Astrocyte (in vitro differentiated cells and primary cell): Measurements from ENCODE around the gene RBM23. TPM values are rescaled to one million over a fixed set of nuclear protein-coding genes. Genes with fewer than 3 reads are reported as not detected.

Source experiments
- DNase-seq: peaks from one replicate; pipeline ENCODE4 v3.0.0-alpha.2; 2010; ENCODE audit warnings: low read depth
- FAIRE-seq: peaks from 2 replicates; lab custom pipeline; 2011; peaks lifted over from hg19 to GRCh38; lab: Jason Lieb, UNC
- H2AFZ ChIP-seq: 2 replicates; pipeline ENCODE4 v1.6.0; 2012; ENCODE audit warnings: low read depth, low read length, inconsistent platforms
- H3K27ac ChIP-seq: 2 replicates; pipeline ENCODE4 v1.5.1; 2011; ENCODE audit warnings: low read depth, low read length, inconsistent platforms
- H3K27me3 ChIP-seq: 2 replicates; pipeline ENCODE4 v1.6.0; 2011; ENCODE audit warnings: low read length, inconsistent platforms; ENCODE audit not compliant: insufficient read depth
- H3K36me3 ChIP-seq: 2 replicates; pipeline ENCODE4 v1.5.1; 2011; ENCODE audit warnings: low read length, inconsistent platforms; ENCODE audit not compliant: insufficient read depth
- H3K4me1 ChIP-seq: 2 replicates; pipeline ENCODE4 v1.5.1; 2011; ENCODE audit warnings: low read length, inconsistent platforms; ENCODE audit not compliant: insufficient read depth
- H3K4me2 ChIP-seq: 2 replicates; pipeline ENCODE4 v1.6.0; 2012; ENCODE audit warnings: low read length, inconsistent platforms
- H3K4me3 ChIP-seq: 2 replicates; pipeline ENCODE4 v1.5.1; 2011; ENCODE audit warnings: low read depth, mild to moderate bottlenecking, low read length, inconsistent platforms; ENCODE audit not compliant: insufficient read depth
- H3K79me2 ChIP-seq: 2 replicates; pipeline ENCODE4 v1.6.0; 2012; ENCODE audit warnings: mild to moderate bottlenecking, low read length, inconsistent platforms; ENCODE audit not compliant: insufficient read depth
- H3K9ac ChIP-seq: 2 replicates; pipeline ENCODE4 v1.6.0; 2012; ENCODE audit warnings: mild to moderate bottlenecking, low read length, inconsistent platforms
- H3K9me3 ChIP-seq: 2 replicates; pipeline ENCODE4 v1.5.1; 2012; ENCODE audit warnings: low read depth, mild to moderate bottlenecking, low read length, inconsistent platforms; ENCODE audit not compliant: insufficient read depth
- H4K20me1 ChIP-seq: 2 replicates; pipeline ENCODE4 v1.6.0; 2012; ENCODE audit warnings: low read length, inconsistent platforms; ENCODE audit not compliant: insufficient read depth
- H3K27ac Mint-ChIP-seq: one replicate; pipeline ENCODE4 v1.8.0; 2021; ENCODE audit warnings: mild to moderate bottlenecking, mixed read lengths; ENCODE audit not compliant: unreplicated experiment
- H3K27me3 Mint-ChIP-seq: one replicate; pipeline ENCODE4 v1.8.0; 2021; ENCODE audit warnings: low read depth, mixed read lengths; ENCODE audit not compliant: unreplicated experiment
- H3K36me3 Mint-ChIP-seq: one replicate; pipeline ENCODE4 v1.8.0; 2021; ENCODE audit warnings: low read depth, mixed read lengths; ENCODE audit not compliant: unreplicated experiment
- H3K4me1 Mint-ChIP-seq: one replicate; pipeline ENCODE4 v1.8.0; 2021; ENCODE audit warnings: low read depth, mixed read lengths; ENCODE audit not compliant: unreplicated experiment
- H3K4me3 Mint-ChIP-seq: one replicate; pipeline ENCODE4 v1.8.0; 2021; ENCODE audit warnings: mild to moderate bottlenecking, moderate library complexity, mixed read lengths; ENCODE audit not compliant: unreplicated experiment
- H3K9me3 Mint-ChIP-seq: one replicate; pipeline ENCODE4 v1.8.0; 2021; ENCODE audit warnings: mild to moderate bottlenecking, mixed read lengths; ENCODE audit not compliant: unreplicated experiment
- EZH2 ChIP-seq: IDR thresholded peaks from 2 replicates; pipeline ENCODE4 v1.6.1; 2012; ENCODE audit warnings: mild to moderate bottlenecking, low read length, inconsistent platforms; ENCODE audit not compliant: insufficient read depth
- total RNA-seq: library from RNA; stranded (reverse); gene quantifications from 2 replicates; pipeline ENCODE4 v1.2.1, GENCODE V29; 2021
- TF ChIP-seq, protein P1 (sequence below): IDR thresholded peaks from 2 replicates; pipeline ENCODE4 v1.5.1; 2011; ENCODE audit warnings: low read depth, mild to moderate bottlenecking, inconsistent platforms, low read length, moderate library complexity; ENCODE audit not compliant: insufficient read depth

The RBM23 gene
- total RNA-seq, 1 donor from 2014 or later, result 49.3 TPM

DNA sequence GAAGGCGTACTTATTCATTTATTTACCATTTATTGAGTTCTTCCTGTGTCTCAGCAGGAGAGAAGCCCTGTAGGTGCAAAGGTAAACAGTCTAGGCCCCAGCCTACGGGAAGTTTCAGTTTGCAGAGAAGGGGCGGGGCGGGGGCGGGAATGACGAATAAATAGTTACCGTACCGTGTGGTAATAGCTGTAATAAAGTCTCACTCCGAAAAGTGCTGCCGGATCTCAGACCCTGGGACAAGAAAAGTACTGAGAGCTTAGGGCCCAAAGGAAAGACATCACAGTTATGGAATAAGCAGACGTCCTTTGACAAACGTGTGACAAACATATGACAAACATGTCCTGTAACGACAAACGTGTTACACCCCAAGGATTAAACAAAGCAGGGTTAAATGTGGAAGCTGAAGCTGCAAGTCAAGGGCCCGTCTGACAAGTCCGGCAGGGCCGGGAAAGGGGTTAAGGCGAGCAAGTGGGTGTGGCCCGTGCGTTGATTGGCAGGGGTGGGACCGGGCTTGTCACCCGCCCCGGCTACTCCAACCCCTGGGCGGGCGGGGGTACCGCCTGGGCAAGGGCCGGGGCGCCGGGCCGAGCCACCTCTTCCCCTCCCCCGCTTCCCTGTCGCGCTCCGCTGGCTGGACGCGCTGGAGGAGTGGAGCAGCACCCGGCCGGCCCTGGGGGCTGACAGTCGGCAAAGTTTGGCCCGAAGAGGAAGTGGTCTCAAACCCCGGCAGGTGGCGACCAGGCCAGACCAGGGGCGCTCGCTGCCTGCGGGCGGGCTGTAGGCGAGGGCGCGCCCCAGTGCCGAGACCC is 47.5 kb downstream of the RBM23 start, which contains the start of gene LRP10:
Gene LRP10, plus strand, starts transcription at position 517 of the 809 bp plus-strand sequence. CDS start 564 bp downstream, outside the sequence.
- Histone ChIP-seq H2AFZ (peak within 1 kb of the TSS; percentile 73), H3K9me3 (no peaks in the 10 kb centered on the region), H3K4me2 (peak within 1 kb of the TSS; percentile 90), H3K27me3 (no peaks in the 10 kb centered on the region), H3K79me2 (peaks cover 27% of the 10 kb centered on the region), H3K4me1 (peaks cover 11% of the 10 kb centered on the region), H3K9ac (peak within 1 kb of the TSS; percentile 84), H3K36me3 (peaks cover 7% of the 10 kb centered on the region), H4K20me1 (peaks cover 28% of the 10 kb centered on the region), H3K27ac (peak within 1 kb of the TSS; percentile 87), H3K4me3 (peak within 1 kb of the TSS; percentile 70)
- peaks cover 11% of the 10 kb centered on the region for H3K4me1 Mint-ChIP-seq
- H3K36me3 Mint-ChIP-seq, result peaks cover 8% of the 10 kb centered on the region
- no peaks in the 10 kb centered on the region for H3K27me3 Mint-ChIP-seq
- FAIRE-seq, result no peak
- H3K27ac Mint-ChIP-seq, result peak within 1 kb of the TSS; percentile 99
- TF ChIP-seq, protein P1, sequence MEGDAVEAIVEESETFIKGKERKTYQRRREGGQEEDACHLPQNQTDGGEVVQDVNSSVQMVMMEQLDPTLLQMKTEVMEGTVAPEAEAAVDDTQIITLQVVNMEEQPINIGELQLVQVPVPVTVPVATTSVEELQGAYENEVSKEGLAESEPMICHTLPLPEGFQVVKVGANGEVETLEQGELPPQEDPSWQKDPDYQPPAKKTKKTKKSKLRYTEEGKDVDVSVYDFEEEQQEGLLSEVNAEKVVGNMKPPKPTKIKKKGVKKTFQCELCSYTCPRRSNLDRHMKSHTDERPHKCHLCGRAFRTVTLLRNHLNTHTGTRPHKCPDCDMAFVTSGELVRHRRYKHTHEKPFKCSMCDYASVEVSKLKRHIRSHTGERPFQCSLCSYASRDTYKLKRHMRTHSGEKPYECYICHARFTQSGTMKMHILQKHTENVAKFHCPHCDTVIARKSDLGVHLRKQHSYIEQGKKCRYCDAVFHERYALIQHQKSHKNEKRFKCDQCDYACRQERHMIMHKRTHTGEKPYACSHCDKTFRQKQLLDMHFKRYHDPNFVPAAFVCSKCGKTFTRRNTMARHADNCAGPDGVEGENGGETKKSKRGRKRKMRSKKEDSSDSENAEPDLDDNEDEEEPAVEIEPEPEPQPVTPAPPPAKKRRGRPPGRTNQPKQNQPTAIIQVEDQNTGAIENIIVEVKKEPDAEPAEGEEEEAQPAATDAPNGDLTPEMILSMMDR, result no peak
- TF ChIP-seq EZH2, result no peak
- peak within 1 kb of the TSS; percentile 91 for H3K4me3 Mint-ChIP-seq
- peak; percentile 74 for DNase-seq
- H3K9me3 Mint-ChIP-seq, result no peaks in the 10 kb centered on the region

DNA sequence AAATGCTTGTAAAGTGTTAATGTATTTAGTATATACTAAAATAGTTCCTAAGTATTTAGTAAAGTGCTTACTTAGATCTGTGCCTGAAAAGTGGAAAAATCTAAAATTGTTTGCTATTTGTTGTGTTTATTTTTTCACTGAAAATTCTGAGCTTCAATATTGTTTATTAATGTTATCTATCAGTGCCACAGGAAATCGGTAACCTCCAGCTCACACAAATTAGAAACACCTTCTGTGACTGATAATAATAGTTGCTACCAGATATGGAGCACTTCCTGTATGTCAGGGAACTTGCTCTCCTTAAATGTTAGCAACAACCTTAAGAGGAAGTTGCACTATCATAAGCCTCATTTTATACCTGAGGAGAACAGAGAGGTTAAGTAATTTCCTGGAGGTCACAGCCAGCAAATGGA is 48.1 kb downstream of the RBM23 start:
- Histone ChIP-seq H3K4me3 (peak overlapping the region; percentile 70), H3K36me3 (peaks cover 7% of the 10 kb centered on the region), H3K4me1 (peaks cover 11% of the 10 kb centered on the region), H3K79me2 (peaks cover 27% of the 10 kb centered on the region), H3K9me3 (no peaks in the 10 kb centered on the region), H2AFZ (peak overlapping the region; percentile 73), H4K20me1 (peaks cover 22% of the 10 kb centered on the region), H3K27me3 (no peaks in the 10 kb centered on the region), H3K27ac (peak overlapping the region; percentile 87), H3K4me2 (peak overlapping the region; percentile 90), H3K9ac (peak overlapping the region; percentile 84)
- no peak for FAIRE-seq
- no peak for DNase-seq
- Mint-ChIP-seq H3K27me3 (no peaks in the 10 kb centered on the region), H3K4me3 (peak overlapping the region; percentile 91), H3K27ac (peak overlapping the region; percentile 99), H3K9me3 (no peaks in the 10 kb centered on the region), H3K36me3 (peaks cover 3% of the 10 kb centered on the region), H3K4me1 (peaks cover 11% of the 10 kb centered on the region)
- no peak for TF ChIP-seq EZH2

DNA sequence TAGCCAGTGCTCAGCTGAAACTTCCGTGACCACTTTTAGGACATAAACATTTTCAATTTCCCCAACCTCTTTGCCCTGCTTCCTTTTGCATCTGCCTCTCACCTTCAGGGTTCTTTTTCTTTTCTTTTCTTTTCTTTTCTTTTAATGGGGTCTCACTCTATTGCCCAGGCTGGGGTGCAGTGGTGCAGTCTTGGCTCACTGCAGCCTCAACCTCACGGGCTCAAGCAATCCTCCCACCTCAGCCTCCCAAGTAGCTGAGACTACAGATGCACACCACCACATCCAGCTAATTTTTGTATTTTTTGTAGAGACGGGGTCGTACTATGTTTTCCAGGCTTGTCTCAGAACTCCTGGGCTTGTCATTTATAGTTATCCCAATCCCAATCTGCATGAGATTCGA is 52.1 kb downstream of the RBM23 start:
- Histone ChIP-seq H3K36me3 (no peaks in the 10 kb centered on the region), H3K27me3 (no peaks in the 10 kb centered on the region), H4K20me1 (no peaks in the 10 kb centered on the region), H3K9me3 (no peaks in the 10 kb centered on the region), H3K4me1 (peaks cover 6% of the 10 kb centered on the region), H3K4me3 (no peak overlapping the region), H3K4me2 (no peak overlapping the region), H3K79me2 (no peaks in the 10 kb centered on the region), H3K27ac (no peak overlapping the region), H3K9ac (no peak overlapping the region), H2AFZ (no peak overlapping the region)
- FAIRE-seq (no peak), DNase-seq (no peak)
- H3K4me3 Mint-ChIP-seq, result no peak overlapping the region
- TF ChIP-seq EZH2, result no peak
- TF ChIP-seq, protein P1, result no peak
- no peaks in the 10 kb centered on the region for H3K27me3 Mint-ChIP-seq
- H3K9me3 Mint-ChIP-seq, result peaks cover 3% of the 10 kb centered on the region
- peaks cover 3% of the 10 kb centered on the region for H3K36me3 Mint-ChIP-seq
- H3K4me1 Mint-ChIP-seq, result peaks cover 6% of the 10 kb centered on the region
- H3K27ac Mint-ChIP-seq, result no peak overlapping the region
